K562 (cell line): ENCODE measurements around the gene GATAD1. TPM values are rescaled to one million over a fixed set of nuclear protein-coding genes. Genes with fewer than 3 reads are reported as not detected.

Source experiments
- ATAC-seq: fragments of 200-7000 bp; cut with Tn5 transposase; 3 replicates; pipeline ENCODE4 v1.9.1; 2020; ENCODE audit warnings: moderate library complexity
- BruUV-seq: library from RNA; stranded (reverse); fragments of 400-500 nt; replicated peaks from 2 replicates; lab custom pipeline; 2021; lab: Mats Ljungman, UMichigan
- CTCF ChIA-PET: fragments of 300-600 bp; formaldehyde crosslinking; extraction: SDS; loops from one replicate; lab custom pipeline; 2021; ENCODE audit warnings: low intra/inter-chr PET ratio; lab: Yijun Ruan, JAX
- POLR2A ChIA-PET: fragments of 300-600, 350-650 bp; sonication (Branson Sonifier 250); formaldehyde crosslinking; extraction: SDS; loops from one replicate; lab custom pipeline; 2021; ENCODE audit warnings: antibody characterized with exemption, inconsistent platforms; lab: Yijun Ruan, JAX
- DNase-seq, 4 experiments: peaks; one replicate each; pipeline versions ENCODE4 v3.0.0 to v3.0.0-alpha.2; 2011 to 2018; ENCODE audit warnings: low spot score in 3 of 4, mixed read lengths in 3 of 4; ENCODE audit errors: extremely low read depth in 1 of 4
- FAIRE-seq: peaks from 2 replicates; lab custom pipeline; 2011; peaks lifted over from hg19 to GRCh38; lab: Jason Lieb, UNC
- H2AFZ ChIP-seq: 2 replicates; pipeline ENCODE4 v1.6.0; 2011; ENCODE audit warnings: low read depth, low read length, control low read depth, inconsistent platforms
- H3K27ac ChIP-seq: fragments of 200-600 bp; 3 replicates; pipeline ENCODE4 v1.8.0; 2011; ENCODE audit warnings: low read depth, mild to moderate bottlenecking, control low read depth, inconsistent platforms, low read length, moderate library complexity, mixed read lengths; ENCODE audit errors: extremely low read depth
- H3K27me3 ChIP-seq, 2 experiments: fragments of 300-600 bp in 1 of 2; 2 replicates in 1 of 2; 3 replicates in 1 of 2; pipeline versions ENCODE4 v1.6.0 to v1.8.0; 2011; ENCODE audit warnings: inconsistent platforms in 2 of 2, low read length in 2 of 2, mild to moderate bottlenecking in 1 of 2, mixed read lengths in 1 of 2, moderate library complexity in 1 of 2; ENCODE audit not compliant: control insufficient read depth in 2 of 2, insufficient read depth in 2 of 2
- H3K36me3 ChIP-seq: fragments of 300-600 bp; 3 replicates; pipeline ENCODE4 v1.8.0; 2011; ENCODE audit warnings: mild to moderate bottlenecking, low read length, inconsistent platforms; ENCODE audit not compliant: control insufficient read depth, insufficient read depth
- H3K4me1 ChIP-seq, 2 experiments: fragments of 200-600 bp in 1 of 2; replicated peaks in 1 of 2; 2 replicates in 1 of 2; 3 replicates in 1 of 2; pipeline versions ENCODE4 v1.5.1 to v1.8.0; 2011; ENCODE audit warnings: inconsistent platforms in 2 of 2, low read length in 2 of 2, mild to moderate bottlenecking in 1 of 2, mixed read lengths in 1 of 2, moderate library complexity in 1 of 2; ENCODE audit not compliant: control insufficient read depth in 2 of 2, insufficient read depth in 2 of 2
- H3K4me2 ChIP-seq: 2 replicates; pipeline ENCODE4 v1.6.1; 2011; ENCODE audit warnings: low read length, control low read depth, inconsistent platforms, mixed read lengths; ENCODE audit not compliant: insufficient read depth
- H3K4me3 ChIP-seq: fragments of 200-600 bp; sonication (generic), shearing (Covaris generic); 2 replicates; pipeline ENCODE4 v1.5.1; 2016; ENCODE audit warnings: control low read depth, inconsistent platforms
- H3K79me2 ChIP-seq: fragments of 200-600 bp; 3 replicates; pipeline ENCODE4 v1.8.0; 2011; ENCODE audit warnings: low read length, inconsistent platforms; ENCODE audit not compliant: control insufficient read depth, insufficient read depth
- H3K9ac ChIP-seq, 2 experiments: 2 replicates each; pipeline versions ENCODE4 v1.6.0 to v1.6.1; 2011; ENCODE audit warnings: low read depth in 2 of 2, low read length in 2 of 2, control low read depth in 1 of 2, inconsistent platforms in 1 of 2, mild to moderate bottlenecking in 1 of 2, mixed read lengths in 1 of 2; ENCODE audit not compliant: insufficient read depth in 1 of 2
- H3K9me1 ChIP-seq: one replicate; pipeline ENCODE4 v1.6.0; 2011; ENCODE audit warnings: inconsistent platforms, mild to moderate bottlenecking, low read length, moderate library complexity; ENCODE audit not compliant: control insufficient read depth, insufficient read depth
- H3K9me3 ChIP-seq: replicated peaks from 2 replicates; pipeline ENCODE4 v1.5.1; 2011; ENCODE audit warnings: low read depth, low read length, inconsistent platforms; ENCODE audit not compliant: control insufficient read depth, insufficient read depth
- H4K20me1 ChIP-seq: replicated peaks from 2 replicates; pipeline ENCODE4 v1.6.1; 2011; ENCODE audit warnings: low read length, inconsistent platforms, mixed read lengths; ENCODE audit not compliant: control insufficient read depth, insufficient read depth
- MAFG ChIP-seq: fragments of 450-650 bp; conservative IDR thresholded peaks from 2 replicates; pipeline ENCODE4 v1.6.1; 2016; ENCODE audit warnings: missing genetic modification characterization, missing compliant biosample characterization
- MAFK ChIP-seq: IDR thresholded peaks from 2 replicates; pipeline ENCODE4 v1.6.1; 2011; ENCODE audit warnings: low read length, improper control_type of control experiment
- NUFIP1 ChIP-seq: fragments of 450-650 bp; IDR thresholded peaks from 2 replicates; pipeline ENCODE4 v1.6.1; 2018; ENCODE audit not compliant: partially characterized antibody
- RAD21 ChIP-seq, 2 experiments: fragments of 250-450 bp in 1 of 2; fragments of 450-650 bp in 1 of 2; sonication (Bioruptor Pico) in 1 of 2; formaldehyde crosslinking in 1 of 2; IDR thresholded peaks in 1 of 2; conservative IDR thresholded peaks in 1 of 2; 2 replicates each; pipeline versions ENCODE4 v1.4.0 to v1.8.0; 2020 to 2022; ENCODE audit warnings: mild to moderate bottlenecking in 2 of 2, moderate library complexity in 1 of 2
- SMC3 ChIP-seq: conservative IDR thresholded peaks from 2 replicates; pipeline ENCODE4 v1.6.1; 2011; ENCODE audit warnings: low read depth, low read length, improper control_type of control experiment; ENCODE audit not compliant: insufficient read depth
- ZNF316 ChIP-seq: fragments of 450-650 bp; IDR thresholded peaks from 2 replicates; pipeline ENCODE4 v1.6.1; 2016
- ZNF431 ChIP-seq: sonication (generic); formaldehyde crosslinking; IDR thresholded peaks from 2 replicates; pipeline ENCODE4 v1.8.0; 2022; ENCODE audit warnings: mild to moderate bottlenecking, missing genetic modification reagents
- ZNF707 ChIP-seq: fragments of 250-450 bp; sonication (Bioruptor Pico); conservative IDR thresholded peaks from 2 replicates; pipeline ENCODE4 v1.8.0; 2022; ENCODE audit warnings: inconsistent platforms, mild to moderate bottlenecking, moderate library complexity
- WGBS: fragments of 100-300 bp; shearing (Covaris generic); methylation state at CpG from one replicate; pipeline ENCODE4 v1.1.6; 2016; ENCODE audit warnings: low coverage, mixed read lengths; ENCODE audit not compliant: insufficient coverage; ENCODE audit errors: missing lambda C conversion rate; 5-methylcytosine and 5-hydroxymethylcytosine counted together
- in situ Hi-C: fragments of 300-500 bp; cut with MboI; formaldehyde crosslinking; loops from 4 replicates; pipeline ENCODE4 v1.15.0; 2018; ENCODE audit warnings: inconsistent platforms, mixed read lengths
- intact Hi-C: fragments of 100-400 bp; cut with micrococcal nuclease; formaldehyde crosslinking; loops from 2 replicates; pipeline ENCODE4 v1.14.2; 2022
- polyA plus RNA-seq, 8 experiments: library from polyadenylated mRNA; depleted of rRNA in 4 of 8; stranded (reverse) in 5 of 8; unstranded in 3 of 8; fragments of >200 nt; fragmentation: Nextera tagmentation in 2 of 8; fragmentation: Illumina TruSeq in 1 of 8; extraction: Ambion mirVana in 2 of 8; extraction: Trizol in 1 of 8; gene quantifications; 2 replicates each; pipeline versions ENCODE4 v1.2.1 to v1.2.3, GENCODE V29; 2011 to 2014; ENCODE audit warnings: inconsistent platforms in 1 of 8, missing spikeins in 1 of 8
- total RNA-seq, 7 experiments: library from RNA; depleted of rRNA in 6 of 7; stranded (reverse); fragments of >200 nt in 6 of 7; fragmentation: Illumina TruSeq in 2 of 7; extraction: Trizol in 2 of 7; gene quantifications; 2 replicates each; pipeline versions ENCODE4 v1.2.1 to v1.2.3, GENCODE V29; 2011 to 2021; ENCODE audit warnings: low replicate concordance in 1 of 7
- TF ChIP-seq, protein P1 (sequence below): sonication (generic); formaldehyde crosslinking; IDR thresholded peaks from 2 replicates; pipeline ENCODE4 v1.8.0; 2022; ENCODE audit warnings: missing genetic modification reagents, mild to moderate bottlenecking, moderate library complexity, borderline replicate concordance
- TF ChIP-seq, protein P2 (sequence below), 3 experiments: IDR thresholded peaks in 2 of 3; conservative IDR thresholded peaks in 1 of 3; 2 replicates each; pipeline ENCODE4 v1.5.1; 2011 to 2012; ENCODE audit warnings: low read length in 3 of 3, mild to moderate bottlenecking in 3 of 3, control low read depth in 2 of 3, improper control_type of control experiment in 1 of 3, inconsistent platforms in 1 of 3, low read depth in 1 of 3, mixed read lengths in 1 of 3, moderate library complexity in 1 of 3; ENCODE audit not compliant: insufficient read depth in 2 of 3

GATAD1 gene
- total and polyA plus RNA-seq, 9 of the 15 experiments (the other 6 are each of a cell fraction or from before 2014, with no cell fraction given): 9.3 to 67.7 (median 34.3) TPM

DNA sequence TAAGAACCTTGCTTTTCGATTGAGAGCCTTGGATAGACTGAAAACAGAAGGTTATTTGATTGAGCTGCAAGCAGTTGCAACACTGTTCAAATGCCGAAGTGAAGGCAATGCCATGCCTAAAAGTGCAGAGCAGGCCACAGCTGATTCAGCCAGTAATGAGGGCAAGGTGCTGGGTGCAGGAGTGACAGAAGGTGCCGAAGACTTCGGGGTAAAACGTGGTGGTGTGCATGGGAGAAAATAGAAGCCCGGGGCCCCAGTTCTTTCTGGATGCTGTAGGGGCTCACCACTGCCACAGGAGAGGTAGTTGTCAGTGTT, 43.6 kb upstream of the GATAD1 start:
- H3K9ac ChIP-seq: no peak overlapping the region
- no peaks in the 10 kb centered on the region for H4K20me1 ChIP-seq
- no peaks in the 10 kb centered on the region for H3K9me1 ChIP-seq
- ChIA-PET POLR2A (interaction anchor here (0.7 to 1.3 kb wide), 4 partner anchors 9 to 174 kb away, joined by 3 to 4 read pairs (median 3); no protein-coding TSS in a partner anchor), CTCF (no interaction called here)
- no peaks in the 10 kb centered on the region for H3K27me3 ChIP-seq
- BruUV-seq: no TSS peak
- DNase-seq (no peak), ATAC-seq (no peak), FAIRE-seq (no peak)
- no peak for TF ChIP-seq ZNF707 (CRISPR knock-in tag)
- TF ChIP-seq, protein P1, sequence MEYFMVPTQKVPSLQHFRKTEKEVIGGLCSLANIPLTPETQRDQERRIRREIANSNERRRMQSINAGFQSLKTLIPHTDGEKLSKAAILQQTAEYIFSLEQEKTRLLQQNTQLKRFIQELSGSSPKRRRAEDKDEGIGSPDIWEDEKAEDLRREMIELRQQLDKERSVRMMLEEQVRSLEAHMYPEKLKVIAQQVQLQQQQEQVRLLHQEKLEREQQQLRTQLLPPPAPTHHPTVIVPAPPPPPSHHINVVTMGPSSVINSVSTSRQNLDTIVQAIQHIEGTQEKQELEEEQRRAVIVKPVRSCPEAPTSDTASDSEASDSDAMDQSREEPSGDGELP: no peak
- H3K36me3 ChIP-seq: peaks cover 14% of the 10 kb centered on the region; the same call in 1 of the 3 replicates
- no peak overlapping the region for H2AFZ ChIP-seq
- H3K4me1 ChIP-seq: no peaks in the 10 kb centered on the region
- H3K9me3 ChIP-seq: no peaks in the 10 kb centered on the region
- 63% methylated on average over 6 of the region's 6 CpGs for WGBS
- no peak overlapping the region for H3K4me2 ChIP-seq
- intact Hi-C loops: loop anchor here (5.0 to 10.0 kb wide), 2 partner anchors 159 to 521 kb away; partner anchors contain the start of genes ANKIB1, KRIT1 and MTERF1
- in situ Hi-C loops: no loop called here
- no peak overlapping the region for H3K27ac ChIP-seq
- no peaks in the 10 kb centered on the region for H3K79me2 ChIP-seq
- no peak overlapping the region for H3K4me3 ChIP-seq

DNA sequence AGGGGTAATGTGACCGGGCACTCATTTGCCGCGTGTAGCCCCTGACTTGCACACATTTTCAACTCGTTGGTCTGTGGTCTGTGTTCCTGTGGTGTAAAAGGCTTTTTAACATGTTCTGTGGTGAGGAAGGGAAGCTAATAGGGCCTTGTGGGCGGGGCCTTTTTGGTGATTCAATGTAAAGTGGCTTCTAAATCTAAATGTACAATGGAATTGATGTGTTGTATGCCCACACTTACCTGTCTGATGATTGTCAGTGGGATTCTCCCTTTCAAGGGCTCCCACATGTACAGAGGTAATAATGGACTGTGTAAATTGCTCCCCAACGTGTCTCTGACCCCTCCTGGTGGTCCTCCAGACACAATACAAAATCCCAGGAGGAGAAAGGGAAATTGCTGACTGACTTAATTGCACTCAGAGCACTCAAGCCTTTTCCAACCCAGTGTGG, 43.1 kb upstream of the GATAD1 start:
- Histone ChIP-seq H2AFZ (no peak overlapping the region), H4K20me1 (no peaks in the 10 kb centered on the region), H3K27me3 (no peaks in the 10 kb centered on the region), H3K9me1 (no peaks in the 10 kb centered on the region), H3K9ac (no peak overlapping the region), H3K4me2 (no peak overlapping the region), H3K36me3 (peaks cover 10% of the 10 kb centered on the region; the same call in 1 of the 3 replicates), H3K27ac (no peak overlapping the region), H3K9me3 (no peaks in the 10 kb centered on the region), H3K79me2 (no peaks in the 10 kb centered on the region), H3K4me1 (no peaks in the 10 kb centered on the region), H3K4me3 (no peak overlapping the region)
- in situ Hi-C loops: no loop called here
- 72% methylated on average over 6 of the region's 6 CpGs for WGBS
- intact Hi-C loops: loop anchor here (5.0 to 10.0 kb wide), 2 partner anchors 159 to 522 kb away; partner anchors contain the start of genes ANKIB1, KRIT1 and MTERF1
- CTCF ChIA-PET: no interaction called here
- POLR2A ChIA-PET: interaction anchor here (0.7 to 1.3 kb wide), 2 partner anchors 13 to 15 kb away, joined by 3 to 4 read pairs; no protein-coding TSS in a partner anchor
- DNase-seq (peak in 1 of 4 experiments; percentile 18), ATAC-seq (peak; percentile 74), FAIRE-seq (no peak)
- BruUV-seq: no TSS peak
- TF ChIP-seq RAD21 (CRISPR knock-in tag; conservative IDR thresholded peaks at IDR 0.05 in 1 of 2, IDR thresholded peaks at IDR 0.05 in 1 of 2) (peak in 1 of 2 experiments; percentile 54; a peak in 2 of 4 replicates), SMC3 (0 out of 2 replicates have a peak, but pooled peaks have one; percentile 7), NUFIP1 (no peak), ZNF431 (no peak), MAFK (0 out of 2 replicates have a peak, but pooled peaks have one; percentile 7), ZNF316 (peak; percentile 87), MAFG (tag) (peak; percentile 26; the same call in 1 of the 2 replicates)
- TF ChIP-seq, protein P2, sequence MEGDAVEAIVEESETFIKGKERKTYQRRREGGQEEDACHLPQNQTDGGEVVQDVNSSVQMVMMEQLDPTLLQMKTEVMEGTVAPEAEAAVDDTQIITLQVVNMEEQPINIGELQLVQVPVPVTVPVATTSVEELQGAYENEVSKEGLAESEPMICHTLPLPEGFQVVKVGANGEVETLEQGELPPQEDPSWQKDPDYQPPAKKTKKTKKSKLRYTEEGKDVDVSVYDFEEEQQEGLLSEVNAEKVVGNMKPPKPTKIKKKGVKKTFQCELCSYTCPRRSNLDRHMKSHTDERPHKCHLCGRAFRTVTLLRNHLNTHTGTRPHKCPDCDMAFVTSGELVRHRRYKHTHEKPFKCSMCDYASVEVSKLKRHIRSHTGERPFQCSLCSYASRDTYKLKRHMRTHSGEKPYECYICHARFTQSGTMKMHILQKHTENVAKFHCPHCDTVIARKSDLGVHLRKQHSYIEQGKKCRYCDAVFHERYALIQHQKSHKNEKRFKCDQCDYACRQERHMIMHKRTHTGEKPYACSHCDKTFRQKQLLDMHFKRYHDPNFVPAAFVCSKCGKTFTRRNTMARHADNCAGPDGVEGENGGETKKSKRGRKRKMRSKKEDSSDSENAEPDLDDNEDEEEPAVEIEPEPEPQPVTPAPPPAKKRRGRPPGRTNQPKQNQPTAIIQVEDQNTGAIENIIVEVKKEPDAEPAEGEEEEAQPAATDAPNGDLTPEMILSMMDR (IDR thresholded peaks at IDR 0.05 in 2 of 3, conservative IDR thresholded peaks at IDR 0.05 in 1 of 3; ENCODE audit: insufficient read depth in 2 of 3, low read depth in 1 of 3, low read length in 3 of 3): peak; percentile 44 to 58 (median 46); a peak in 4 of 6 replicates
